ENCODE measurements around the gene CHD6. TPM values are rescaled to one million over a fixed set of nuclear protein-coding genes. Genes with fewer than 3 reads are reported as not detected.

Gene CHD6
- total RNA-seq, 4 donors from 2014 or later = 24.7 to 89.7 (median 36.6) TPM

DNA sequence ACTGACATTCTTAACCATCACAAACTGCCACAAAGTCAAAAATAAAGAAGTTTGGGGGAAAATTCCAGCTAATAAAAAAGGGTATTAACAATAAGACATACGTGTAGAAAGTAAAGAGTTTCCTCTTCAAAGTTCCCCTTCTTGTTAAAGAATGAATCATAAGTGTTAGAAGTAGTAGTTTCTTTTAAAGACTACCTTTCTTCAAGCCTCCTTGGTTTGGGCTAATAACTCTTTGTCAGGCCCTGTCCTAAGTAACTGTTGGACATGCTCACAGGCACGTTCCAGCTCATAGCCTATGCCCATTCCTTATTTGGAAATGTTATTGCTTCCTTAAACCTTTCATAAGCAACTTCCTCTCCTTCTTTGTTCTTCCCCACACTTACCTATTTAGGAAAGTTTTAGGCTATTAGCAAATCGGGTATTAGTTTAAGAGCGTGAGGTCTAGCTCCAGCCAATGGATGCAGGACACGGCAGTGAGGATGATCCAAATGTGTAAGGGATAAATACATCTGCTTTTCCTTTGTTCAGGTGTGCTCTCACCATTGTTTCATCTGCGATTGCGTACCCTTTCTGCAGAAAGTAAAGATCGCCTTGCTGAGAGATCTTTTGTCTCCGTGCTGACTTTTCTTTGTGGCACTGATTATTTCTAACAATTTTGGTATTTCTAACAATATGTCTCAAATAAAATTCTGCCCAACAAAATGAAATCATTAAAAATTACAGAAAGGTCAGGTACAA lies 64.9 kb downstream of the CHD6 start:
- no peaks in the 10 kb centered on the region for H3K9me3 ChIP-seq
- TF ChIP-seq EP300 (IDR thresholded peaks at IDR 0.05) (no peak), POLR2A (IDR thresholded peaks at IDR 0.05) (no peak), POLR2AphosphoS5 (IDR thresholded peaks at IDR 0.05) (no peak)
- TF ChIP-seq, protein P1, sequence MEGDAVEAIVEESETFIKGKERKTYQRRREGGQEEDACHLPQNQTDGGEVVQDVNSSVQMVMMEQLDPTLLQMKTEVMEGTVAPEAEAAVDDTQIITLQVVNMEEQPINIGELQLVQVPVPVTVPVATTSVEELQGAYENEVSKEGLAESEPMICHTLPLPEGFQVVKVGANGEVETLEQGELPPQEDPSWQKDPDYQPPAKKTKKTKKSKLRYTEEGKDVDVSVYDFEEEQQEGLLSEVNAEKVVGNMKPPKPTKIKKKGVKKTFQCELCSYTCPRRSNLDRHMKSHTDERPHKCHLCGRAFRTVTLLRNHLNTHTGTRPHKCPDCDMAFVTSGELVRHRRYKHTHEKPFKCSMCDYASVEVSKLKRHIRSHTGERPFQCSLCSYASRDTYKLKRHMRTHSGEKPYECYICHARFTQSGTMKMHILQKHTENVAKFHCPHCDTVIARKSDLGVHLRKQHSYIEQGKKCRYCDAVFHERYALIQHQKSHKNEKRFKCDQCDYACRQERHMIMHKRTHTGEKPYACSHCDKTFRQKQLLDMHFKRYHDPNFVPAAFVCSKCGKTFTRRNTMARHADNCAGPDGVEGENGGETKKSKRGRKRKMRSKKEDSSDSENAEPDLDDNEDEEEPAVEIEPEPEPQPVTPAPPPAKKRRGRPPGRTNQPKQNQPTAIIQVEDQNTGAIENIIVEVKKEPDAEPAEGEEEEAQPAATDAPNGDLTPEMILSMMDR (IDR thresholded peaks at IDR 0.05) = no peak
- 82% methylated on average over 9 of the region's 9 CpGs for WGBS
- H3K4me3 ChIP-seq = no peak overlapping the region
- H3K4me1 ChIP-seq = peaks cover 21% of the 10 kb centered on the region
- DNase-seq (ENCODE audit: low spot score in 2 of 2) = no peak
- peak overlapping the region; percentile 30 for H3K27ac ChIP-seq
- H3K36me3 ChIP-seq = peaks cover 5% of the 10 kb centered on the region
- no peaks in the 10 kb centered on the region for H3K27me3 ChIP-seq

DNA sequence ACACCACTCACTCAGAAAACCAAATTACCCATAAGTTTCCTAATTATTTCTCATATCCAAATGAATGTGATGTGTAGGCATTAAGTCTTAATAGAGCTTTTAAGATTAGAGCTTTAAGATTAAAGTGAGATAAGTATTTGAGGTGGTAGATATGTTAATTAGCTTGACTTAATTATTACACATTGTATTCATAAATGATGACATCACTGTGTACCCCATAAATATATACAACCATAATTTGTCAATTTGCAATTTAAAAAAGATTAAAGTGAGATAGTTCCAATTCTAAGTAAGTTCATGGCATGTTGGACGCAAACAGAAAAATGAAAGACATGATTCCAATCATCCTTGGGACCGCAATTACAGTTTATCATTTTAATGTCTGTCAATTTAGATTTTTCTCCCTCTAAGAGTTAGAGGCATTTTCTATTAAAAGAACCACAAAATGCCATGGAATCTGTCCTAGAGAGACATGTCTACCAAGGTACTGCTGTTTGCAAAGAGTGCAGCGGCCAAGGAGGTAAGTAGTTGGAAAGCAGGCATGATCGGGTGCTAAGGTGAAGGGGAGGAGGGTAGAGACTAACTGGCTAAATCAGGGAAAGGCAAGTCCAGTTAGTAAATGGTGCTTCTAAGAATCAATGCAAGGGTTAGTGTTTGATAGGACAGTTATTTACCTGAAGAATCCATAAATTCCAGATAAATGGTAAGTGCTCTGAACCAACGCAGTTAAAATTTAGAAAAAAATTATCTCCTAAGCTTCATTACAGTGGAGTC lies 65.7 kb downstream of the CHD6 start:
- H3K27ac ChIP-seq = no peak overlapping the region
- TF ChIP-seq POLR2AphosphoS5 (IDR thresholded peaks at IDR 0.05) = no peak
- TF ChIP-seq EP300 (IDR thresholded peaks at IDR 0.05) = no peak
- TF ChIP-seq, protein P1 (IDR thresholded peaks at IDR 0.05) = no peak
- no peak for TF ChIP-seq POLR2A (IDR thresholded peaks at IDR 0.05)
- DNase-seq (ENCODE audit: low spot score in 2 of 2) = no peak

DNA sequence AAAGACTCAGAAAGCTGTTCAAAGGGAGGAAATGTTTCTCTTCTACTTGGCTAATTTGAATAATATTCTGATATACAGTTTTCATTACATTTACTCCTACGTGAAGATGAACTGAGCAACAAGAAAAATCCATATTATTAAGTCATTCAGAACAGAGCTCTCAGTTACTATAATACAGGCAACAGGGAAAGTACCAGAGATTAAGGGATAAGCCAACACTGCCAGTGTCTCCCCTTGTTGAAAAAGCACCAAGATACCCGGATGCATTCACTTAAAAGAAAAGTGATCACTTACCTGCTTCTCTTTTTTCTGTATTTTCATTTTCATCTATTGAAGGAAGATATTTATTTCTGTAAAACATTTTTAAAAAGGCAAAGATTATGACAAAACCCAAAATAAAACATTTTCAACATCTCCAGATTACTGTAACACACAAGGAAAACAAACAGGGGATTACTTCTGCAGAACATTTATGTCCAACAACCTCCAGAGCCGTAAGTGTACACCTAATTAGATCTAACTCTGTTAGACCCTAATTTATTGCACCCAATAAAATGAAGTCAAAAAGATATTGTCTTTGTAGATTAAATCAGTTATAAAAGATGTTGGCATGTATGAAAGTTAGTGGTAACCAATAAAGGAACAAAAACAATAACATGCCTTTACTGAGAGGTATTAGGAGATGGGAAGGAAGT lies 67.0 kb downstream of the CHD6 start:
- TF ChIP-seq, protein P1 (IDR thresholded peaks at IDR 0.05) = no peak
- TF ChIP-seq POLR2A (IDR thresholded peaks at IDR 0.05) (no peak), EP300 (IDR thresholded peaks at IDR 0.05) (no peak), POLR2AphosphoS5 (IDR thresholded peaks at IDR 0.05) (no peak)
- Histone ChIP-seq H3K36me3 (peaks cover 5% of the 10 kb centered on the region), H3K4me1 (peaks cover 17% of the 10 kb centered on the region), H3K4me3 (no peak overlapping the region), H3K27me3 (no peaks in the 10 kb centered on the region), H3K9me3 (no peaks in the 10 kb centered on the region), H3K27ac (no peak overlapping the region)
- no peak for DNase-seq (ENCODE audit: low spot score in 2 of 2)
- WGBS = 46% methylated on average over 3 of the region's 3 CpGs

More for the DNA sequence above, 65.7 kb downstream of the CHD6 start:
- H3K9me3 ChIP-seq = no peaks in the 10 kb centered on the region
- no peaks in the 10 kb centered on the region for H3K27me3 ChIP-seq
- H3K4me1 ChIP-seq = peaks cover 19% of the 10 kb centered on the region
- H3K36me3 ChIP-seq = peaks cover 5% of the 10 kb centered on the region
- H3K4me3 ChIP-seq = no peak overlapping the region
- 95% methylated on average over 5 of the region's 5 CpGs for WGBS

DNA sequence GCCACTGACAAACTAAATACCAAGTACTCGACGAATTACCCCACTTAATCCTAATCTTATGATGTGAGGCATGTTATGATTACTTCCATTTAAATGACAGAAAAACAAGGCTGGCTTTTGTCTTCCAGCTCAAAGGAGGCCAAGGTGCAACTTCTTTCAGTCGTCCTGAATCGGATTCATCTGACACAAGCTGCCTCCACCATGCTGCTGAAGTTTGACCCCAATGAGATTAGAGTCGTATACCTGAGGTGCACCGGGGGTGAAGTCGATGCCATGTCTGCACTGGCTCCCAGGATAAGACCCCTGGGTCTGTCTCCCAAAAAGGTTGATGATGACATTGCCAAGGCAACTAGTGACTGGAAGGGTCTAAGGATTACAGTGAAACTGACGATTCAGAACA lies 71.0 kb downstream of the CHD6 start:
- Histone ChIP-seq H3K9me3 (no peaks in the 10 kb centered on the region), H3K4me1 (no peaks in the 10 kb centered on the region), H3K36me3 (peaks cover 5% of the 10 kb centered on the region), H3K4me3 (no peak overlapping the region), H3K27me3 (no peaks in the 10 kb centered on the region), H3K27ac (no peak overlapping the region)
- WGBS = 93% methylated on average over 8 of the region's 8 CpGs
- no peak for DNase-seq (ENCODE audit: low spot score in 2 of 2)
- TF ChIP-seq POLR2AphosphoS5 (IDR thresholded peaks at IDR 0.05) (no peak), POLR2A (IDR thresholded peaks at IDR 0.05) (no peak), EP300 (IDR thresholded peaks at IDR 0.05) (no peak)
- TF ChIP-seq, protein P1 (IDR thresholded peaks at IDR 0.05) = no peak
